HG02610 (cell line): ENCODE results near the gene RASA3.
"Not testable (repeated sequence)": the region's sequence is repeated elsewhere in the genome, so short reads cannot be mapped to it uniquely, and the experiment has no call there.

Source experiments
- ATAC-seq: cut with Tn5 transposase; IDR thresholded peaks from one replicate; pipeline ENCODE4 v1.9.1; 2021; ENCODE audit warnings: mild to moderate bottlenecking, moderate library complexity; ENCODE audit not compliant: unreplicated experiment

Gene RASA3

GRCh38 chr13:114089341-114089740, 43.1 kb downstream of the RASA3 start:
- no peak for ATAC-seq

GRCh38 chr13:114088863-114089262, 43.6 kb downstream of the RASA3 start:
- ATAC-seq, result no peak

GRCh38 chr13:114088234-114088633, 44.2 kb downstream of the RASA3 start:
- no peak for ATAC-seq

- ATAC-seq, result no peak
Measured at GRCh38 chr13:114087430-114087829, 45.0 kb downstream of the RASA3 start.

- no peak for ATAC-seq
Measured at GRCh38 chr13:114082849-114083645, 49.4 kb downstream of the RASA3 start.

GRCh38 chr13:114081761-114082681, 50.4 kb downstream of the RASA3 start:
- no peak for ATAC-seq

- no peak for ATAC-seq
Measured at GRCh38 chr13:114080739-114081561, 51.5 kb downstream of the RASA3 start.

GRCh38 chr13:114079601-114080536, 52.6 kb downstream of the RASA3 start:
- no peak for ATAC-seq

GRCh38 chr13:114078461-114079451, 53.7 kb downstream of the RASA3 start:
- no peak for ATAC-seq

GRCh38 chr13:114077933-114078325, 54.5 kb downstream of the RASA3 start:
- ATAC-seq, result no peak

- no peak for ATAC-seq
Measured at GRCh38 chr13:114077099-114077932, 55.1 kb downstream of the RASA3 start.

GRCh38 chr13:114076329-114077090, 55.9 kb downstream of the RASA3 start:
- no peak for ATAC-seq

- ATAC-seq, result not testable (repeated sequence)
Measured at GRCh38 chr13:114075811-114076210, 56.6 kb downstream of the RASA3 start.

- ATAC-seq, result no peak
Measured at GRCh38 chr13:114074671-114075315, 57.6 kb downstream of the RASA3 start.

GRCh38 chr13:114073881-114074612, 58.4 kb downstream of the RASA3 start:
- ATAC-seq, result no peak

GRCh38 chr13:114072421-114072820, 60.0 kb downstream of the RASA3 start:
- no peak for ATAC-seq
